ENCODE measurements around the gene C7orf57.
"Not testable (repeated sequence)": the region's sequence is repeated elsewhere in the genome, so short reads cannot be mapped to it uniquely, and the experiment has no call there.

C7orf57 gene

DNA sequence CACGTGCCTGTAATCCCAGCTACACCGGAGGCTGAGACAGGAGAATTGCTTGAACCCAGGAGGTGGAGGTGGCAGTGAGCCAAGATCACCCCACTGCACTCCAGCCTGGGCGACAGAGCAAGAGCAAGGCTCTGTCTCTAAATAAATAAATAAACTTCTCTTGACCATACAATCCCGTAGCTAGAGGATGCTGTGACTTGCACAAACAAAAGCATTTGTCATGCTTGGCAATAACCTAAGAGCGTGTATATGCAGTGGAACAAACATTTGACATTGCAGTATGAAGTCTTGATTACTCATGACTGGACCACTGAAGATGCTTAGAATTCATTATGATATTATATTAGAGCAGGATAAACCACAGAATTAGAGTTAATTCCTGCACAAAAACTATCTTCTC, 1.4 kb upstream of the C7orf57 start:
- DNase-seq (ENCODE audit: extremely low read depth in 1 of 2, low read depth in 1 of 2), result no peak

DNA sequence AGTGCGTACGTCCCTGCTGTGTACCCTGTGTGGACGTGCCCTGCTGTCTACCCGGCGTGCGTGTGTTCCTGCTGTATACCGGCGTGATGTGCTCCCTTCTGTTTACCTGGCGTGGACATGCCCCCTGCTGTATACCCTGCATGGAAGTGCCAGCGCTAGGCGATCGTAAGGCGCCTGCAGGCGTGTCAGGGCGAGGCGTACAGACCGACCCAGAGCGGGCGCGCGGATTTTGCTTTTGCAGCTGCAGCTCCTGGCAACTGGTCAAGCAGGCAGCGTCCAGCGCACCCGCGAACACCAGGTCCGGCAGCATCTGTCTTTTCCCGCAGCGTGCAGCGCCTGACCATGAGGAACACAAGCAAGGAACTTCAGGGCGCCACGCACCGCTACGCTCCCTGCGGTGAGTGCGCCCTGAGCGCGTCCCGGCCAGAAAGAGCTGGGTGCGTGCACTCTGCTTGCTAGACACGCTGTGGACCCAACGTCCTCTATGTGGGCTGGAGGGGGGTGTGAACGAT, 680 bp downstream of the C7orf57 start:
- DNase-seq (ENCODE audit: extremely low read depth in 1 of 2, low read depth in 1 of 2), result no peak

DNA sequence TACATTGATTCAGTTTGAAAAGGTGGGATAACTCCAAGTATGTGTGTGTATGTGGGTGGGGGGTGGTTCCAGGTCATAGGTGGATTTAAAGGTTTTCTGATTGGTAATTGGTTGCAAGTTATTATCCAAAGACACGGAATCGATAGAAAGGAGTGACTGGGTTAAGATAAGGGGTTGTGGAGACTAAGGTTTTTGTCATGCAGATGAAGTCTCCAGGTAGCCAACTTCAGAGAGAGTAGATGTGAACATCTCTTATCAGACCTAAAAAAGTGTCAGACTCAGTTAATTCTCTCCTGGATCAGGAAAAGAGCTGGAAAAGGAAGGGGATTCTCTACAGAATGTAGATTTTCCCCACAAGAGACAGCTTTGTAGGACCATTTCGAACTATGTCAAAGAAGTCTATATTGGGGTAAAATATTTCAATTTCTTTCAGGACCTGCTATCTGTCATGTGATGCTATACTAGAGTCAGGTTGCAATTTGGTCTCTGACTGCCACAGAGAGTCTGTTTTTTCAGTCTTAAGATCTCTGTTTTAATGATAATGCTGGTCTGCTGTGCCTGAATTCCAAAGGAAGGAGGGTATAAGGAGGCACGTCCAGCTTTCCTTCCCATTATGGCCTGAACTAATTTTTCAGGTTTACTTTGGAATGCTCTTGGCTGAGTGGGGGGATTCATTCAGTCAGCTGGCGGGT, 3.6 kb downstream of the C7orf57 start:
- DNase-seq (ENCODE audit: extremely low read depth in 1 of 2, low read depth in 1 of 2), result no peak

DNA sequence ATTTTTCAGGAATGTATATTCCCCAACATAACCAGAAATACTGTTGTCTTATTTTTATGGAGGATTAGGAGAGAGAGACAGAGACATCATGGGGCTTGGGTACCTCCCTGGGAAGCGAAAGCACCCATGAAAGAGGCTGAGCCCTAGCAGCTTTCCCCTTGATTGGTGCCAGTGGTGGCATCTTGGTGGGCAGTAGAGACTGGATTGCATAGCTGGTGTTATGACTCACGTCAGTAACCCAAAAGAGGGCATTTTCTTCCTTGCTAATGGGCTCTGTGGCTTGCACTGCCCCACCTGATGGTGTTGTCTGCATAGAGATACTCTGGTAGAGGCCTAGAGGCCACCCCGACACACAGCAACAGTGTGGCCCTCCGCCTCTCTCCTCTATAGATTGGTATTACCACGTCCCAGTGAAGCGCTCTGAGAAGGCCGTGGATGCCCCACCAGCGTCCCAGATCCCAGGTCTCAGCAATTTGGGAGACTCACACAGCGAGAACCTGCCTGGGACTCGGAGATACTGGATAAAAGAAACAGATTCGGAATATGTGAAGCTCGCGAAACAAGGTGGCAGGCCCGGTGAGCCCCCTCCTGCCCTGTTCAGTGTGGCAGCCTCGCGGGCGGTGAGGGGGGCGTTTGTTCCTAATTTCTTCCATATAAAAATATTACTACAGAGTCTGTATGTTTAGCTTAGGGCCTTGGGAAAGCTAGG, 5.8 kb downstream of the C7orf57 start:
- DNase-seq (ENCODE audit: extremely low read depth in 1 of 2, low read depth in 1 of 2), result no peak

DNA sequence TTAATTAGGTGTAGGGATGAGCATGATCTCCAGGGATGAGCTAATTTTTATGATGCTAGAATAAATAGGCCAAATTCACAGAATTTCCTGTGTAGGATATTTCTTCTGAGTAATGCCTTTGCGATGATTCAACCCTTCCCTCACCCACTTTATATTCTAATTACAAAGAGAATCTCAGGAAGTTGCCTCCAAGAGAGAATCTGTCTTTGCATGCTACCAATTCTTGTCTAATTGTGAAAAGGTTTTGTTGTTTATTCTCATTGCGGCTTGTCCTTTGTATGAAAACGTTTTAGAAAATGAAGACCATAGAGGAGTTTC, 6.3 kb downstream of the C7orf57 start:
- no peak for DNase-seq (ENCODE audit: extremely low read depth in 1 of 2, low read depth in 1 of 2)

DNA sequence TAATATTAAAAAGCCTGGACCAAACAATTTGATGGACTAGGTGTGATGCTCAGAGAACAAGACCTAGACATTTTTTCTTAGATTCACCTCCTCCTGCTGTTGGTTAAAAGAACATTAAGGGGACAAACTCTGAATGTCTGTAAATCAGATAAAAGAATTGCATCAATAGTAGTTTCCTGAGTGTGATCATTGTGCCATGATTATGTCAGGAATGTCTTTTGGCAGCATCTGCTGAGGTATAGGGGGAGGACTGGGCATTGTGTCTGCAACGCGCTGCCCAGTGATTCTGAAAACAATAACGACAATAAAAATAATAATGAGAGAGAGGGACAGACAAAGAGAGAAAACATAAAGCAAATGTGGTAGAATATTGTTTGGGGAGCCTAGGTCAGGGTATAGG, 6.9 kb downstream of the C7orf57 start:
- no peak for DNase-seq (ENCODE audit: extremely low read depth in 1 of 2, low read depth in 1 of 2)

DNA sequence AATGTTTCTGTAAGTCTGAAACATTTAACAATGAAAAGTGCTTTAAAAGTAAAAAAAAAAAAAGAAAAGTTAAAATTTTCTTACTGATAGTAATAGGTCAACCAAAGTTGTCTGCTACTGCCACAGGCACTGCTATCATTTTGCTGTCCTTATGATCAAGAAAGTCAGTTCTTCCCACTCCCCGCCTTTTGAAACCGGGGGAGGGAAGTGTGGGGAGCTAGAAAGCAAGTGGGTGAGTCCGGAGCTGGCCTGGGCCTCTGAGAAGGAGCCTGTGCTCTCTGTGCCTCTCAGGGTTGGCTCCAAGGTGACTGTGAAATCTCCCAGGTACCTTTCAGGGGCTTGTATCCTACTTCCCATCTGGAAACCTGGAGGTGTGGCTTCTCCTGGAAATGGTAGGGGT, 7.3 kb downstream of the C7orf57 start:
- DNase-seq (ENCODE audit: extremely low read depth in 1 of 2, low read depth in 1 of 2), result no peak

DNA sequence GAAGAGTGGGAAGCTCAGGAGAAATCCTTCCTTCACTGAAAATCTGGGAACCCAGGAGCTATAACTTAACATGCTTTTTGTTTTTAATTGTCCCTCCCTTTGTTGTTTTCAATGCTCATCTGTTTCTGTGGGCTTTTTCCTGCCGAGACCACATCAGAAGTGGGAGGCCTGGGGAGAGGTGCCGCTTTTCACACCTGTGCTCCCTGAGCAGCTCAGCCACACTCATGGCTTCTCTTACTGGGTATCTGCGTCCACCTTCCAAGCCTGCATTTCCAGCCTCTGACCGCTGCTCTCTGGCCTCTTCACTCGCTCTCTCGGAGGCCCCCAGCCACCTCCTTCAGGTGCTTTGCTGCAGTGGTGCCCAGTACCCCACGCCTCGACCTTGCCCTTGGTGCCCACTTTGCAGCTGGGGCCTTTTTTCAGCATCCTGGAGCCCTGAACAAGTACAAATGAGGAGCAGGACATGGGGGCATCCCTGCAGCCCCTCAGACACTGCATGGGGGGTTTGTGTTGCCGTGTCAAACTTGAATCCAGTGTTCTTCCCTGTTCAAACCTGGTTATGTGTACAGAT, 9.9 kb downstream of the C7orf57 start:
- DNase-seq (ENCODE audit: extremely low read depth in 1 of 2, low read depth in 1 of 2), result no peak

DNA sequence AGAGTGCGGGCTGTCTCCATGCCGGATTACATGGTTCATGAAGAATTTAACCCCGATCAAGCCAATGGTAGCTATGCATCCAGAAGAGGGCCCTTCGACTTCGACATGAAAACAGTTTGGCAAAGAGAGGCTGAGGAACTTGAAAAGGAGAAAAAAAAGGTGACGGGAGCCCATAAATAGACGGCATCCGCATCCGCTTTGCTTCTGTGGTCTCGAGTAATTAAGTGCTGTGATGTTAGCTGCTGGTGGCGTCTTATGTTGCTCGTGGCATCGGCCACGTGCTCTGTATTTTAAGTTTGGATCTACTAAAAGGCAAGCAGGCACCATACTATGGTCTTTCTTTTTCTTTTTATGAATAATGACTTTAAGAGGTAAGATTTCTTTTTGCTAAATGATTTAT, 11.1 kb downstream of the C7orf57 start:
- DNase-seq (ENCODE audit: extremely low read depth in 1 of 2, low read depth in 1 of 2), result no peak

DNA sequence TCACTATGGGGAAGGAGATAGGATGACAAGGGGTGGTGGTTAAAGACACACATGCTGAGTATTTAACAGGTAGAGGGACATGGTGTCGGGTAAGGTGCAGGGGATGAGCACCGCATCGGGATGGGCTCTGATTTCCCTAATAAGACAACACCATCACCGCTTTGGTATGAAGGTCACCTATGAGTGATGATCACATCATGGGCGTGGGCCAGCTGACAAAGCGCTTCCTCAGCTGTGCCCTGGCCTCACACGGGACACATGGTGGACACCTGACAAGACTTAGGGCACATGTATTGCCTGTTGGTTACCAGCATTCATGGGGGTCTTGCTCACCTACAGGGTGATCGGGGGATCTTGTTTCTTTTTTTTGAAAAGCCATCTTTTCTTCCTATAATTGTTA, 12.8 kb downstream of the C7orf57 start:
- no peak for DNase-seq (ENCODE audit: extremely low read depth in 1 of 2, low read depth in 1 of 2)

DNA sequence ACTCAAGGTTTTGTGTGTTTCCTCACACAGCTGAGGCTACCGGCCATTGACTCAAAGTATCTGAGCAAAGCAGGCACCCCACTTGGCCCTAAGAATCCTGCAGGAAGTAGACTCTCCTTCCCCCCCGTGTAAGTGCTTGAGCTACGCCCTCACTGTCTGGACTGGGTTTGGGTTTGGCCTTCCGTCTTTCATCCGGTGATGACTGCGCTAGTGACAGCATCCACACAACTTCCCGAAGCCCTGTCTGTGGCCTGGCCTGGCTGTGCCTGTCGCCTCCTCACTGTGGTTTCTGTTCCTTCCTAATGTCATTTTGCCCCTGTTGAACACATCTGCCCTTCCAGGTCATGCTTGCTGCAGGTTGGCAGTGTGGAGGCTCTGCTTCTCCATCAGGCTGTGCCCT, 14.5 kb downstream of the C7orf57 start:
- DNase-seq (ENCODE audit: extremely low read depth in 1 of 2, low read depth in 1 of 2), result no peak

DNA sequence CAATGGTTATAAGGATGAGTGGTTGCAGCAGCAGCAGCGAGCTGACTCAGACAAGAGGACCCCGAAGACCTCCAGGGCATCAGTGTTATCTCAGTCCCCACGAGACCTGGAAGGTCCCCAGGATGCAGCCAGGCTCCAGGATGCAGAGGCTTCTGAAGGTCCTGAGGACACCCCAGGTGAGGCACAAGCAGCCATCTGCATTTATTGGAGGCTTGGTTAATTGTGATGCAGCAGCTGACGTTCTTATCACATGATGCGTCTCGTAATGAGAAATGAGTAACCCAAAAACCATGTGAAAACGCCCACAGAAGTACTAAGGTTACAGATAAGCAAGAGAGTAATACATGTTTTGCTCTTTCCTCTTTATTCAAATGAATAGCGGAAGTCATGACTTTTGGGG, 17.4 kb downstream of the C7orf57 start:
- DNase-seq (ENCODE audit: extremely low read depth in 1 of 2, low read depth in 1 of 2), result no peak

DNA sequence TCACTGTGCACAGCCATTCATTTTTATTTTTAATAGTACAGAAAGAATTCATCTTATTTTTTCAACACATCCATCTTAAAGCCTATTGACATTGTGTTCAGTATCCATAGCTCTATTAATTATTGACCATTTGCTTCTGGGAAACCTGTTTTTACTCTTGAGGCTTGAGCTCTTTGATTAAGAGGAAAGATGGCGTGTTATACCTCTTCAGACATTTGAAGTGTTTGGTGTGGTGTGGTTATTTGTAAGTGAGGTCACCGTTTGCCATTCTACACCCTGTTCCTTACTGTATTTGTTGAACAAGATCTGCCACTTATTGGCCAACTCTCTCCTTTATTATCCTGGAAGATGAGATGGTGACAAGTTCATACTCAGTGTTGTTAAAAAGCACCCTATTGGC, 18.4 kb downstream of the C7orf57 start:
- DNase-seq (ENCODE audit: extremely low read depth in 1 of 2, low read depth in 1 of 2), result no peak

DNA sequence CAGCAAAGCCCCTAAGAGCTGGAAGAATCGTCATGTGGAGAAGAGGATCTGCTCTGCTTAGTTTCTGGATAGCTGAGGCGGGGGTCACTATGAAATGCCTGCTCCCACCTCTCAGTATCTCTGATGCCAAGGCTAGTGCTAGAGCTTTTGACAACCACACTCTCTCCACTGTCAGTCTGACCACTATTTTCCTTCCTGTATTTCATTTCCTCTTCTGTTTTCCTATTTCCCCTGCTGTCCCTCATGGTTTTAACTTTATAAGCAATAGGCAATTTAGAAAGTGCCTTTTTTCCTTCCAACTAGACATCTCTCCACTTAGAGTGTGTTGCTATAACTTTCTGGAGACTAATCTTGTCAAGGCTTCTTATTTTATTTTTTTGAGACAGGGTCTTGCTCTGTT, 23.6 kb downstream of the C7orf57 start:
- DNase-seq (ENCODE audit: extremely low read depth in 1 of 2, low read depth in 1 of 2), result no peak

DNA sequence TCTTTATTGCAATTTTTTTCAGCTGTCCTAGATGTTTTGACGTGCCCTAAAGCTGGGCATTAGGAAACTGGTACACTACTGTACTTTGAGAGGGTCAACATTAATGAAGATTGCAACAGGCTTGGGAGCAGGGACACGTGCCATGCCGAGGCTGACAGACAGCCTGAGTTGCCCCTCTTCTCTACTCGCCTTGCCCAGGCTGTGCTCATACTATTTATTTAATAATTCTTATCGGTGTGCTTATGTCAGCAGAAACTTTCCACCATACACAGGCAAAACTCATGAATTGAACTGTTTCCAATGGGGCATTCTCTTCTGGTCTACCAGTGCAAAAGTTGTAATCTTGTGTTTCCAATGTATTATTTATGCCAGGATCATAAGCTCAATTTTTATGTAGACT, 24.4 kb downstream of the C7orf57 start:
- DNase-seq (ENCODE audit: extremely low read depth in 1 of 2, low read depth in 1 of 2), result no peak

DNA sequence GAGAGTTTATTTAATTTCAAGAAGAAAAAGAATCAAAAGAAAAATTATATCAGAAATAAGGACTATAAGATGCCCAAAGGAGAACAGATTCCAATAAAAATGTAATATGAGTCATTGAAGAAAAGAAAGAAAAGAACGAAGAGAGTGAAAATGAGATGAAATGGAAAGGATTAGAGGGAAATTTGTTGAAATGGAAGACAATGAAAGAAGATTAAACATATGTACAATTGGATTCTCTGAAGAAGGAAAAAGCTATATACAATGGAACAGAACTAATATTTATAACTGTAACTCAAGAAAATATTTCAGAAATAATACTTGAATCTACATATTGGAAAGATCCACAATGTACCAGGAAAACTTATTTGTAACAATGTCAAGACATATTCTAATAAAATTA, 28.6 kb downstream of the C7orf57 start:
- DNase-seq (ENCODE audit: extremely low read depth in 1 of 2, low read depth in 1 of 2), result no peak

DNA sequence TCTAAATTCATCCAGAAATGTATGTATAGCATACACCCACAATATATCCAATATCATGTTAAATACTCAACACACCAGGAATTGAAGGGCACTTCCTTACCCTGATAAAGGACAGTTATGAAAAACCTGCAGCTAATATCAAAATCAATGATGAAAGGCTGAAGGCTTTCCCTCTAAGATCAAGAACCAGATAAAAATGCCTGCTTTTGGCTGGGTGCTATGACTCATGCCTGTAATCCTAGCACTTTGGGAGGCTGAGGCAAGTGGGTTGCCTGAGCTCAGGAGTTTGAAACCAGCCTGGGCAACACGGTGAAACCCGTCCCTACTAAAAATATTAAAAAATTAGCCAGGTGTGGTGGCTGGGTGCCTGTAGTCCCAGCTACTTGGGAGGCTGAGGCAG, 32.1 kb downstream of the C7orf57 start:
- no peak for DNase-seq (ENCODE audit: extremely low read depth in 1 of 2, low read depth in 1 of 2)

DNA sequence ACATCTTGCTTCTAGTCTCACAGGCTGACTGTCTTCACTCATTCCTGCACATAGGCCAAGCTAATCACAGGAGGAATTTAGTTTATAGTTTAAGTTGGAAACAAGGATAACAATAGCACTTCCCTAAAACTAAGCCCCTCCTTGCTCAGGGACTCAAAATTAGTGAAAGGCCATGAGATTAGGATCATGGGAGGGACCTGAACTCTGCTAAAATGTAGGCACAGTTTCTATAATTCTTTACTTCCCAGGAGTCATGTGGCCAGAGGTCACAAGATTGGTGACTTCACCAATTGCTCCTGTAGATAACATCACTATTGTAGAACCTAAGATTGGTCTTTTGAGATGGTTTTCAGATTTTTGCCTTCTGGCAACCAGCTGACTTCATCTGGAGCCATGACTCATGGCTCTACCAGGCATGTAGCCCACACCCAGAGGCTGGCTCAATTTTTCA, 38.9 kb downstream of the C7orf57 start:
- no peak for DNase-seq (ENCODE audit: extremely low read depth in 1 of 2, low read depth in 1 of 2)

DNA sequence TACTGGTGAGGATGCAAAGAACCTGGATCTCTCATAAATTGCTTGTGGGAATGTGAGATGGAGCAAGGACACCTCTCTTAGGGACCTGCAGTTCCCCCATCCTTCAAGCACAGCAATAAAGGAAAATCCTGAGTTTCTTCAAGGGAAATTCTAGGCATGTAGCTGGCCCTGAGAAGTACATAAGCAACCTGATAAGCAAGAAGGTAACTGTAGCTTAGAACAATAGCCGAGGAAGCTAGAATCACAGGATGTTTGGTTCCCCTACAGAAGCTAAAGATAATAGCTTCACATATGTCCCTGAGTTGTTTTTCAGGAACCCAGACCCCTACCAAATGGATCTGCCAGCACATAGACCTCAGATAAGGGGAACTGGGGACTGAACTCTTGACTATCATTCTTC, 42.1 kb downstream of the C7orf57 start:
- DNase-seq (ENCODE audit: extremely low read depth in 1 of 2, low read depth in 1 of 2), result no peak

DNA sequence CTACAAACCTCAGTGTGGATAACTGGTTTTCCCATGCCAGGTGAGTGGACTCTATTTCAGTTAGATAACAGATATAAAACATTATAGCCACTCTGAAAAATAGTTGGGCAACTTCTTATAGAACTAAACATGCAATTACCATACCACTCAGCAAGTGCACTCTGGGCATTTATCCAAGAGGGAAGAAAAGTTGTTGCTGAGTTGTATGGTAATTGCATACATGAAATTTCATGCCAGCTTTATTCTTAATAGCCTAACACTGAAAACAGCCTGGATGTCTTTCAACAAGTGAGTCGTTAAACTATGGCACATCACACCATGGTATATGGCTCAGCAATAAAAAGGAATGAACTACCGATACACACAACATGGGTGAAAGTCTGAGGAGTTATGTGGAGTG, 43.1 kb downstream of the C7orf57 start:
- no peak for DNase-seq (ENCODE audit: extremely low read depth in 1 of 2, low read depth in 1 of 2)

DNA sequence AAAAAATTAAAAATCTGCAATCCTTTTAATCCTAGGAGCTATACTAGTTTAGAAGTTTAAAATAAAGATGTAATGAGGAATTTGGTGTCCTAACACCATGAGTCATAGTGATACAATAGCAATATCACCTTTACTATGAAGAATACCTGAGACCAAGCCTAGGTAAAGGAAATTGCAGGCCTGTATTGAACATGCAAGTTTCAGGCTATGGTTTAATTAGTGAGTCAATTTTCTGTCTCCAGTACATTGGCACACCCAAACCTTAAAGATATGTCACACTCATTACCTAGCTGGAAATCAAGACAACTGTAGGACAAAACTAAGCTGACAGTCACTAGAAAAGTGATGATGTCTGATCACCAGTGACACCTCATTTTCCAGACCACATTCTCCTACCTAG, 47.0 kb downstream of the C7orf57 start:
- DNase-seq (ENCODE audit: extremely low read depth in 1 of 2, low read depth in 1 of 2), result not testable (repeated sequence)

DNA sequence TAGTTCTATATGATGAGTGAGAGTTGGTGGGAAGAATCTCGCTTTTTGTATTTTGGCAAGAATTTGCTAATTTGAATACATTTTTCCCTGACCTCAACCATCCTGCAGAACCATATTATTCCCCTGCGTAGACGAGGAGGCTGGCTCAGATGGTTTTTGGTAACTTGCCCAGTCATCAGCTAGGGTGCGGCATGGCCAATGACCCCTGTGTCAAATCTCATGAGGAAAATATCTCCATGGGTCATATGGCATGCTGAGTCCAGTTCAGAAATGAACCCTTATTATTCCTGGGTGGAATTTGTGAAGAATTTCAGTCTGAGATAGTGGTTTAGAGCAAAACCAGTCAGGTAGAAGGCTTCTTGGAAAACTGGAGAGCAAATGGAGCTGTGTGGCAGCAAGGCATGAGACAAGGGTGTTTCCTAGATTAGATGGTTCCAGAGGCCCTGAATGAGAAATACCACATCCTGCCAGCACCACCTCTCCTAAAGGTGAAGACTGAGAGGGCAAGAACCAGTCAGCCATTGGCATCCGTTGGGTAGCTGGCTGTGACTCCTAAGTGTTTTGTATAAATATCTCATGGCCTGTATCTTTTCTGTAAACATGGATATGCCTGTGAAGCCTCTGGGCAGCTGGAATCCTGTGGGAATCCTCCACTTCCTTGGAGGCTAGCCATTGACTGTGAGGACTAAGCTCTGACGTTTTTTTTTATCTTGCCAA, 47.9 kb downstream of the C7orf57 start:
- DNase-seq (ENCODE audit: extremely low read depth in 1 of 2, low read depth in 1 of 2), result no peak
